Activated CD4-positive, alpha-beta T cell treated with anti-CD3 and anti-CD28 coated beads, Interleukin-2, amount 50 U/mL, for 24 hours (primary cell): ENCODE results near the gene GPN2.
"Not testable (repeated sequence)": the region's sequence is repeated elsewhere in the genome, so short reads cannot be mapped to it uniquely, and the experiment has no call there.

ENCODE experiments used
- DNase-seq, 2 donors: peaks; one replicate each; pipeline ENCODE4 v3.0.0-alpha.2; 2020; ENCODE audit warnings: low read depth in 1 of 2, low spot score in 1 of 2

Gene GPN2

DNA sequence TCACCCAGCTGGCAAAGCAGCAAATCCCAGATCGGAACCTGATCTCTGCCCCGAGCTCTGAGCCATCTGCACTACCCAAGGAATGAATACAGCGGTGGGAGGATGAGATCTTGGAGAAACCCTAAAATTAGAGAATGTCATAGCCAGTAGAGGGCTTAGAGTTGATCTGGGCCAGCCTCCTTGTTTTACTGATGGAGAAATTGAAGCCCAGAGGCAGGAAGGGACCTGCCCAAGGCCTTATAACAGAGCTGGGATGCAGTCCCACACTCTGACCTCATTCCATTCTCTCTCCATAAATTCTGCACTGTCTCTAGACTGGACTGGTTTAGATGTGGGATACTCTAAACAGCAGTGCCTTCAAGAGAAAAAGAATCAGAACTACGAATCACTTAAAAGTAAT, 31.9 kb downstream of the GPN2 start:
- DNase-seq = no peak

DNA sequence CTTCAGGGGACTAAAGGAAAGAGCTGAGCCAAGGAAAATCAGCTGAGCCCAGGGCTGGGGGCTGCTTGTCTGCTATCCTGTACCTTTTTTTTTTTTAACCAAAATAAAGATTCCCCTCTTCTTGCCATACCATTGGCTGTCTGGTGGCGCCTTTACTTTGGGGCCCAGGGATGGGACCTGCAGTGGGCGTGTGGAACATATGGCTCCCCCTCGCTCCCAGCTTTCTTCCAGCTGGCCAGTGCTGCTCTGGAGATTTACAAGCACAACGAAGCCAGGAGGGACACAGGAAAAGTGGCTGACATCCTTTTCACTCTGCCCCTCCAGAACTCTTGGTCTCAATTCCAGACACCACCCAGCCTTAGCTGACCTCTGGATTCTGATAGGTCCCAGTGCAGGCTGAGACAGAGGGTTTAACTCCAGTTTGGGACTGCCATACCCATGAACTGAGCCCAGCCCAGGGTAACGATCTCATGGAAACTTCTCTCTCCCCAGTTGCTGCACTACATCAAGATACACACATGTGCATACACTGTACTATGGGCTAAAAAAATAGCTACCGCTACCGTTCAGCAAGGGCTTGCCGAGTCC, 32.5 kb downstream of the GPN2 start:
- no peak for DNase-seq

DNA sequence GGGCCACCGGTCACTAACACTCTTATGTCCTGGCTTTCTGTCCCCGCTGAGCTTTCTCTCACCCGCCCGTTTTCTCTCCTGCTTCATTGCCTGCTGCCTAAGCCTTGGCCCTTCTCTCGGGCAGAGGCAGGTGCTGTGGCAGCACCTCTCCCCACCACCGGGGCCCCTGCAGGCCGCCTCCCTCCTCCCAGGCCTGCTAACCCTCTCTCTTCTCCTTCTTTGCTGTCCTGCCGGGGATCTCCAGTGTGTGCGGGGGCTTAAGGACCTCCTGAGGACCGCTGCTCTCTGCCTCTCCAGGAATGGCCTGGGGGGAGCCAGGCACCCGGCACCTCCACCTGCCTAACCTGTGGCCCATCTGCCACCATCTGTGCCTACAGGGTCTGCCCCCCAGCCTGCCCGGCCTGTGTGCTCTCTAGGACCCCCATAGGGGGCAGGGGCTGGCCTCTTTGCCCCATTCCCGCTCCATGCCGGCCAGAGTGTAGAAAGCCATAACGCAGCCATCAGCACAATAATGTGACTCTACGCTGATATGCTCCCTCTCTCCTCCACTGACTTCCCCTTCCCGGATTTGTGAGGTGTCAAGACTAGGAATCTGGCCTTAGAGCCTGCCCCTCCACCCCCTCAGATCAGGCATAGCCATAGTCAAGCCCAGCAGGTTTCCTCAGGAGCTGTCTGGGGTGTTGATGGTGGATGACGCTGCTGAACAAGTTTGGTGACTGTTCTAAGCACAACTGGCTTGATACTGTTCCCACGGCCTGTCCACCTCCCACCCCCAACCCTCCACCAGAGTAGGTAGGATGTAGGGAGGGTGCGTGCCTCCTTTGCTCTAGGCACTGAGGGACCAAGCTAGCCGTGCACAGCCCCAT, 33.2 kb downstream of the GPN2 start:
- no peak for DNase-seq

DNA sequence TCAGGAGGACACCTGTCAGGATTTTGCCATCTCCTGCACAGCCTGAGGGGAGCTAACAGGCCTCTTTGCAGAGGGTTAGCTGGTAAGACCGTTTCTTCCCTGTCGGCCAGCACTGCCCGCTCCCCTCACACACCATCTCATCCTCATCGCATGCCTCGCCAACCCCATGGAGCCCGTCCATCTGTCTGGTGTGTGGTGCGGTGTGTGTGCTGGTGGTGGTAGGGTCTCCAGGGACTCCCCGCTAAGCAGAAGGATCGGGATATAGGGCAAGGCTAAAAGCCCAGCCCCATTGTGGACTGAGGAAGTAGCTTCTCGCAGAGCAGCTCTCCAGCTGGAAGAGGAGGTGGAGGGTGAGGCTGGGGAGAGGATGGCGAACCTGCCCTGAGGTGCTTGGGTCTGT, 33.9 kb downstream of the GPN2 start:
- no peak for DNase-seq

DNA sequence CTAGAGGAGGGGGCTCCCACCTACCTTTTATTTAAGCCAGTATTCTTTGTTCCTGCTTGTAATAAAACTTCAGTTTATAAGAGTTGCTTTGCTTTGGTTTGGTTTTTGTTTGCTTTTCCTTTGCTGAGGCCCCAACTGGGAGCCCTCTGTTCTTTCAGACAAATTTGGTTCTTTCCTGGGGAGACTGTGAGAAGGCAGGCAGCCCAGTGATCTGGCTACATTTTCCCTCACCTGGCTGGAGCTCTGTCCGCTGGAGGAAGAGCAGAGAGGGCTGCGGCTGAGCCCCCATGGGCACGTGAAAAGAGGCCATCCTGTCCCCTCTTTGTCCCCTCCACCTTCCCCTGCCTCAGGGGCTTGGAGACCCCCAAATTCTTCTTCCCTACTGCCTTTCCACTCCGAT, 34.4 kb downstream of the GPN2 start:
- DNase-seq = no peak

DNA sequence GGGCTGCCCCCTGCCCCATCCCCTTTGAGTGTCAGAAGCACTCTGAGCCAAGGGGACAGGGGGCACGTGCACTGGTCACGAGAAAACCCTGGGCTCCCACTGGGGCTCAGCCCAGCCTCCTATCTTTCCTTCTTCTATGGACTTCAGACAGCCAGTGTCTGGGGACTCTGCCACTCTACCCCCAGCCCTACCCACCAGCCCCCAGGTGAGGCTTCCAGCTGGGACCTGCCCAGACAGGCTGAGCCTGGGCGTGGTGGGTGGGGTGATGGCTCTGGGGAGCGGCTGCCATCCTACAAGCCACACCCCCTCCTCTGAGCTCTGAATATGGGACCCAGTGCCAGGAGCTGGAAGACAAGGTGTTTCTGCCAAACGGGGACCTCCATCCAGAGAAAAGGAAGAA, 35.2 kb downstream of the GPN2 start:
- DNase-seq = no peak

DNA sequence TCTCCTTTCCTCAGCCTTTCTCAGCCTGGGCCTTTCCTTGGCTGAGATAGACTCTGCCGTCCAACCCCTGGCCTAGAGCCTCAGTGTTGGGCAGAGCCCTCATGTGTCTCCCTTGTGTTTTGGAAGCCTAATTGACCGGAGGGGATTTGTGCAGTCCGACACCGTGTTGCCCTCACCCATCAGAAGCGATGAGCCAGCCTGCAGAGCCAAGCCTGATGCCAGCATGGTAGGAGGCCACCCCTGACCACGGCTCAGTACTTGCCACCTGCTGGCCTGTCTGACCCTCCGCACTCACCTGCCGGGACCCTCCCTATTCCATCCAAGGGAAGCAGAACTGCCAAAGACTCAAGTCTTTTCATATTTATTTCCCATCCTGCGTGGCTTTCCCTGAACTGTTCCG, 36.5 kb downstream of the GPN2 start:
- DNase-seq = no peak

DNA sequence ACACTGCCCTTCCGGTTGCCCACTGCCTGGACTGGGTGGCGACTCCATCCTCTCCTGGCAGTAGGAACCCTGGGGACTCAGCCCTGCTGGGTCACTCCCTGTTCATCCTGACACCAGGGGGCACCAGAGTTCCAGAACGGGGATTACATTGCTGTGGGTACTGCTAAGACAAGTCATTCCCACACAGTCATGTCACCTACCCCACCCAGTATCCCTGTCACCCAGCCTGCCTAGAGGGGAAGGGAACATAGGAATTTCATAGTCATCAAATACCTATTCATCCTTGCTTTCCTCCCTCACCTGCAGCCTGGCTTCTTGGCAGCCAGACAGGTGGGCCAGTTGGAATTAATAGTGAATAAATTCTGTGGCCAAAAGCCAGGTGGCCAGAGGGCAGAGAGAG, 36.9 kb downstream of the GPN2 start:
- DNase-seq = peak; percentile 48 to 75

DNA sequence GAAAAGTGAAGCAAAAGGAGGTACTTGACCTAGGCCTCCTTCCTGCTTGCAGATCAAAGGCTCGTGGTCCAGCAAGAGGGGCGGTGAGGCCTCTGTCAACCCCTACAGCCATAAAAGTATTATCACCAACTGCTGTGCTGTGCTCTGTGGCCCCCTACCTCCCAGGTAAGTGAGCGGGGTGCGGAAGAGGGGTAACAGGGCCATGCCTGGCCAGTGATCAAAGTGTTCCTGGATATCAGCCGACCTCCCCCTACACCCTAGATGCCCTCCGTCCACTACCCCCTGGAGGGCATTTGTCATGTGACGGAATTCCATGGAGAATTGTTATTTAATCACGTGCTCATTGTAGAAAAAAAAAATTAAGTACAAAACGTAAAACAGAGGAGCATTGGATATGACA, 37.4 kb downstream of the GPN2 start:
- no peak for DNase-seq

DNA sequence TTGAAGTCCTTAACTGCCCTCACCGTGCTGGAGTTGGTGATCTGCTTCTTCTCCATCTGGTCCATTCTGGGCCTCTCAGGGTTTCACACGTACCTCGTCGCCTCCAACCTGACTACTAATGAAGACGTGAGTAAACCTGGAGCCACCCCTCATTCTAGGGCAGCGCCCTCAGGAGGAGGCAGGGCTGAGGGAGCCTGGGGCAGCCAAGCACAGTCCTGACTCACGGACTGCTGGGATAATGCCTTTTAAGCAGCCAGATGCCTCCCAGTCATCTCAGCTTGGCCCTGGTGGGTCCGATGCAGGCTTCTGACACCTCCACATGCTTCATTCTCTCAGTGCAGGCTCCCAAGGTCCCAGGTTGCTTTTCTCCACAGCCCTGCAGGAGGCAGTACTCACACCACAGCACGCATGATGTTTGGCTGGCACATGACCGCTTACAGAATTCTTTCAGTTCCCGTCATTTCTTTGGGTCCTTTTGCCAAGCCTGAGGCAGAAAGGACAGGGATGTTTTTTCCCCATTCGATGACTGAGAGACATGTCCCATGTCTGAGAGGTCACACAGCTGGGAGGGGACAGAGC, 38.9 kb downstream of the GPN2 start:
- DNase-seq = no peak

DNA sequence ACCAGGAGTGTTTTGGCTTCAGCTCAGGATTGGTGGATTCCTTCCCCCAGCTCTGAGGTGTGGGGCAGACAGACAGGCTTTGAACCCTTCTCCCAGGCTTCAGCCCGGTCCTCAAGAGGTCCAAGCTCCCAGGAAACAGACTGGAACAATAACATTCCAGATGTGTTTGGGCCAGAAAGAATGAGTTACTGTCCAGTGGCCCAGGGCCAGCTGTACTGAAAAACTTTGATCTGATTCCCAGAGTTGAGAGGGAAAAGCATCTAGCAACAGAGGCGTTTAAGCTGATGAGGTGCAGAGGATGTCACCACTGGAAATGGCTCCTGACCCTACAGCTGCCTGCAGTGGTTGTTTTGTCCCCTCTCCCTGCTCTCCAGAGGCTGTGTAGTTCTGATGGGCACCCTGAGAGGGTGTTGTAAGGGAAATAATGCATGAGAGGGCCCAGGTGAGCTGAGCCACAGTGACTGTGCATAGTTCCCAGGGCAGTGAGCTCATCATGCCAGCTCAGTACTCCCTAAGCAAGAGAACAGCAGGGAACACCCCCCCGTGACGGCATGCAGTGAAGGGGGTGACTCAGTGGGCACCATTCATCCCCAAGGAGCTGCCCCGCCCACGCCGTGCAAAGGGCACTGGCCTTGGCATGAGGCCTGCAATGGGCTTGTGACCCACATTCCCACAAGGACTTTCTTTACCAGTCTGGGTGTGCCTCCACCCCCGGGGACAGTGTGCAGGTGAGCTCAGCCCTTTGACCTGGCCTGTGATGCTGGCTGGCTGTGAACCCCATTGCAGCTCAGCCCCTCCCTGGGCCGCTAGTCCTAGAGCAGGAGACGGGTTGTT, 40.9 kb downstream of the GPN2 start:
- DNase-seq = no peak

DNA sequence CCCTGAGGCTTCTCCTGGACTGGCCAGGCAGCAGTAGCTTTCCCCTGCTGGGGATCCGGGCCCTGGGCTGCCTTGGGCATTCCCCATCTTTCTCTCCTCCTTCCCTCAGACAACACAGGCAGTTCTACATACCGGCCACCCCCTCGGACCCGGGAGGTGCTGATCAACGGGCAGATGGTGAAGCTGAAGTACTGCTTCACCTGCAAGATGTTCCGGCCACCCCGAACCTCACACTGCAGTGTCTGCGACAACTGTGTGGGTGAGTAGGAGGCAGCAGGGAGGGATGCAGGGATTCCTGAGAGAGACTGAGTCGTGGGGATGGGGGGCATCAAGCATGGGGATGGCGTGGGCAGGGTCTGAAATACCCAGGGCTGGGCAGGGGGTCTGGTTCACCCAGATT, 41.6 kb downstream of the GPN2 start:
- DNase-seq = no peak

DNA sequence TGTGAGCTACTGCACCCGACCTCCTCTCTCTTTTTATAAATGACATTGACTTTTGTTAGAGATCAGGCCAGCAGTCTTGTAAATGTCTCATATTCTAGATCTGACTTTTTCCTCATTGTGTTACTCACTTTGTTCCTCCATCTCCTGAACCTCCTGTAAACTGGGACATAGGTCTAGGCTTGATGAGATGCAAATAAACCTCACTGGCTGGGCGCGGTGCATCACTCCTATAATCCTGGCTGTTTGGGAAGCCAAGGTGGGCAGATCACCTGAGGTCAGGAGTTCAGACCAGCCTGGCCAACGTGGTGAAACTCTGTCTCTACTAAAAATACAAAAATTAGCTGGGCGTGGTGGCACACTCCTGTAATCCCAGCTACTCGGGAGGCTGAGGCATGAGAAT, 42.3 kb downstream of the GPN2 start:
- DNase-seq = not testable (repeated sequence)

DNA sequence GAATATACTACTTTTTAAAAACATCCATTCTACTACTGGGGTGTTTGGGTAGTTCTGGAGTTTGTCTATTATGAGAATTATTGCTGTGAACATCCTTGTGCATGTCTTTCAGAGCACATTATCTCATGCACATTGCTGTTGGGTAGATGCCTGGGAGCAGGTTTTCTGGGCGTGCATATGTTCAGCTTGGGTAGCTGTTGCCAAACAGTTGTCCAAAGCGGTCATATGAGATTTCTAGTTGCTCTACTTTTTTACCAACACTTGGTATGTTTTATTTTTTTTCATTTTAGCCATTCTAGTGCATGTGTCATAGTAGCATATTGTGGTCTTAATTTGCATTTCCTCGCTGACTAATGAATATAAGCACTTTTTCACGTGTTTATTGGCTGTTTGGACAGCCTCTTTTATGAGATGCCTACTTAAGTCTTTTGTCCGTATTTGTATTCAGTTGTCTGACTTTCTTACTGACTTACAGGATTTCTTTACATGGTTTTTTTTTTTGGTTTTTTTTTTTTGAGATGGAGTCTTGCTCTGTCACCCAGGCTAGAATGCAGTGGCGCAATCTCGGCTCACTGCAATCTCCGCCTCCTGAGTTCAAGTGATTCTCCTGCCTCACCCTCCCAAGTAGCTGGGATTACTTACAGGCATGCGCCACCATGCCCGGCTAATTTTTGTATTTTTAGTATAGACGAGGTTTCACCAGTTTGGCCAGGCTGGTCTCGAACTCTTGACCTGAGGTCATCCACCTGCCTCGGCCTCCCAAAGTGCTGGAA, 45.5 kb downstream of the GPN2 start:
- no peak for DNase-seq

DNA sequence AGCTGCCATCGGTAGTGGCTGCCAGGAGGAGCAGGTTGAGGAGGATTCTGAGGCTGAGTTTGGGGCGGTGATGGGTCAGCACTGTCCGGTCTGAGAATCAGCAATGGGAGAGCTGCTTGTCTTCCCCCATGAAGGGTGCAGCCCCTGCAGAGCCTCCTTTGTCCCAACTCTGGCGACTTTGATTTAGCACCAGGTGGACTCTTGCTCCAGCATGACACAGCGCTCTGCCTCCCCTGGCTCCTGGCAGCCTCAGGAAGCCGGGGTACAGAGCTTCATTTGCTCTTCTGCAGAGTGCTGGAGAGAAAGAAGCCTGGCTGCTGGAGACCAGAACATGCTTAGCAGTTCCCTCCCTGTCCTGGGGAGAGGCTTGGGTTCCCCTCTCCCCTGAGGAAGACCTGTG, 50.3 kb downstream of the GPN2 start:
- no peak for DNase-seq

DNA sequence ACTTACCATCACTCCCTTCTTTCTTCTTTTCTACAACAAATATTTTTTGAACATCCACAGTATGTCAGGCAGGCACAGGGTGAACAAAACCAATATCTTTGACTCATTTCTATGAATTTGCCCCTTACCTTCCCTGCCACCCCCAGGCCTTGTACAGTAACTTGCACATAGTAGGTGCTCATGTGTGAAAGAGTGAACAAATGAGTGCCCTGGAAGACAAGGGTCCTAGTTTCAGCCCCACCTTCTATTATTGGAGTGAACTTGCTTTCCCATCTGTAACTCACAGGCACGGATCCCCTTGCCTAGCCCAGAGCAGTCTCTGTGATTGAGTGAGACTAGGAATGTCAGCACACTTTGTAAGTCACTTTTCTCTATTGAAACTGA, 50.8 kb downstream of the GPN2 start:
- DNase-seq = no peak

DNA sequence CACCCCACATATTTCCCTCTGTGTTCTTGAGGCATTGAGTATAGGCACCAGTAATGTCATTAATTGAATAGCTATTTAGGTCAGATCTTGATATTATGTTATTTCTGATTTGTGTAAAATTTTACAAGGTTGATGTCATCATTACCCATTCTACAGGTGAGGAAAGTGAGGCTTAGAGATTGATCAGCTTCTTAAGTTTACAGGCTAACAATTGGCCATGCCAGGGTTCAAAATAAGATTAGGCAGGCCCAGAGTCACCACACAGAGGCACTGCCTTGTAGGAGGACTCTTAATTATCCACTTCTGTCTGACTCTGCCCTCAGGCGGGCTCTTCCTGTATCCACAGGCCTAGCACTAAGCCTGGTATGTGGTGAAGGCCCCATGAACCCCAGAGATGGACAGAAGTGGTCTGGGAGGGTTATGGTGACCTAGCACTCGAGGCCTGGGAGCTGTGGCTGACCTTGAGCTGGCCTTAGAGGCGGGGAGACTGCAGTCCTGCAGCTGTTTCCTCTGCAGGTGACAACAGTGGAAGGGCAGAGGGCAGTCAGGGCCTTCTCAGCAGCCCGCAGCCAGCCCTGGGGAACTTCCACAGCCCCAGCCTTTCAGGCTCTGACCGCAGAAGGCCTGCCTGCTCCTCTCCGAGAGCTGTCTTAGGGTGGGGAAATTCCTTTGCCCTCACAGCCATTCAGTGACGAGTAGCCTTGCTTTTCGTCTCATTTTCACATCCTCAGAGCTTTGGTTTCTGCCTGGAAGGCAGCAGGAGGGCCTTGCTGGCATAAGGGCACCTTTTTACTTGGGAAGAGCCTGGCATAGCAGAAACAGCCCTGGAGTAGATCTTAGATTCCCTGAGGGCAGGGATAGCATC, 51.4 kb downstream of the GPN2 start:
- peak; percentile 22 to 39 for DNase-seq

DNA sequence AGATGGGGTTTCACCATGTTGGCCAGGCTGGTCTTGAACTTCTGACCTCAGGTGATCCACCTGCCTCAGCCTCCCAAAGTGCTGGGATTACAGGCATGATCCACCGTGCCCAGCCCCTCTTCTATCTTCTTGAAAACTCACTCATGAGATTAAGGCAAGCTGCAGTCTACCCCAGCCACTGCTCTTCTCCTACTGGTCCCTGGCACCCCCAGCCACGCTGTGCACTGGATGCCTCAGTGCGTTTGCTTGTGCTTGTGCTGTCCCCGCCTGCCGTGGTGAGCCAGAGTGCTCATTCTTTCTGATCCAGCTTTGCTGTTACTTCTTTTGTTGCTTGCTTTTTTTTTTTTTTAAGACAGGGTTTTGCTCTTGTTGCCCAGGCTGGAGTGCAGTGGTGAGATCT, 52.4 kb downstream of the GPN2 start:
- not testable (repeated sequence) for DNase-seq

DNA sequence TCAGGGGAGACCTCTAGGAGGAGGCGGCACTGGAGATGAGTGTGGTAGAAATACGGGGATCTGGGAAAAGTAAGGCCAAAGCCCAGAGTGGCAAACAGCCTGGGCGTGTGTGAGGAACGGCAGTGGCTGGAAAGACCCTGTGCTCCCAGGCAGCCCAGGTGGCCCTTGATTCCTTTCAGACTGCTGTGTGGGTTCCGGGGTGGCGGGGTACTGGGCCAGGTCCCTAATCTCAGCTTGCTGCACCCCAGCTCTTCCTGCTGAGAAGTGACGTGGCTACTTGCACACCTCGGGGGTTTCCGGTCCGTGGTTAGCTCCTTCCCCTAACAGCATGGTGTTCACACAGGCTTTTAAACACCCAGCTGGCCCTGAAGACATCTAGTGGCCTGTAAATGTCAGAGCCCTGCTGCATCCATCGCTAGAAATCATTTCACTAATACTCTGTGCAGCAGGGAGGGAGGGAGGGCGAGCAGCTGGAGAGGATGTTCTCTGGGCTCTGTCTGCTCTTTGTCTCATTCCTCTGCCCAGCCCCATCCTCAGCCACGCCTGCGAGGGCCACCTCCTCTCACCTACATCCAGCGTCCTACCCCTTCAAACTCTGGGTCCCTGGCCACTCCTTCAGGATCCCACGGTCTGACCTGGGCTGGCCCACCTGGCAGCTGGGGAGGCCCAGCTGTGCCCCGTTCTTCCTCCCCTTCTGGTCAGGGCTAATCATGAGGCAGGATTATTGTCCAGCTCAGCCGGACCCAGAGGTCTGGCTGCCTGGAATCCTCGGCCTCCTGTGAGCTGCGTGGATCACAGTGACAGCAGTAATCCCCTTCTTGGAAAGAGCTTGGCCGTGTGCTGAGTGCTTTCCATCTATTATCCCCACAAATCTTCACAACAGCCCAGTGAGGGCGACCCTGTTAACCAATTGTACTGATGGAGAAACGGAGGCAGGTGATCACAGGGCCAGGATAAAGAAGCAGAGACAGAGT, 56.4 kb downstream of the GPN2 start:
- DNase-seq = peak; percentile 51 to 79
